Stimulated activated CD8-positive, alpha-beta memory T cell treated with anti-CD3 and anti-CD28 coated beads, Interleukin-7, amount 100 ng/mL, for 4 hours (primary cell): ENCODE results near the gene CEND1.

Experiments used
- DNase-seq, 2 donors: peaks; one replicate each; pipeline ENCODE4 v3.0.0-alpha.2; 2020; ENCODE audit warnings: low read depth in 2 of 2

The CEND1 gene

DNA sequence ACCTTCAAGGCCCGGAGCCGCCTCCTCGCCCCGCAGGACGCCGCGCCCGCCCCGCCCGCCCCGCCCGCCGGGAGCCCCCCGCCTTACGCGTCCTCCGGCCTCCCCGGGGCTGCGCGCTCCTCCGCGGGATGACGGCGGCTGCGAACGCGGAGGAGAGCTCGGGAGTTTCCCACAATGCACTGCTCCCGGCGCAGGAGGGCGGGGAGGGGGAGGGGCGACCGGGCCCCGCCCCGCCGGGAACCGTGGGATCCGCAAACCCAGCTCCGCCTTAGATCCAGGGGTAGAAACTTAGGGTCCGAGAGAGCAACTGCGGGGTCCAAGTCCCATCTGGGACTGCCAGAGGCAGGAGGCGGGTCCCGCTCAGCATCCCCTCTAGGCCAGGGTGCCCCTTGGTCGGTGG is at the start of gene CEND1:
Gene CEND1, minus strand, starts transcription at position 148 of the 400 bp plus-strand sequence. CDS start 1,514 bp downstream, outside the sequence.
- DNase-seq = no peak

DNA sequence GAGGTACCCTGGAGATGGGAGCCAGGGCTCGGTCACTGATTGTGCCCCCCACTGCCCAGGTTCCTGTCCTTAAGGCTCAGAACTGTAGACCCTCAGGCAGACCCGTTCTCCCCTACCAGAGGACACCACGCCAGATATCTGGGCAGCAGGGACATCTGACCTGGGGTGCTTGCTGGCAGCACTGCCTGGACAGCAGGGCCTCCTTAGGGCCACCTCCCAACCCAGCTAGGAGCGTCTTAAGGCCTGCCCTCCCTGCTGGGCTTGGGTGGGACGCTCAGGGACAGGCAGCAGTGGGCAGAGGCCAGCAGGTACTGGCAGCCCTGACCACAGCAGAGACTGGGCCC is 49.4 kb upstream of the CEND1 start:
- DNase-seq = no peak

DNA sequence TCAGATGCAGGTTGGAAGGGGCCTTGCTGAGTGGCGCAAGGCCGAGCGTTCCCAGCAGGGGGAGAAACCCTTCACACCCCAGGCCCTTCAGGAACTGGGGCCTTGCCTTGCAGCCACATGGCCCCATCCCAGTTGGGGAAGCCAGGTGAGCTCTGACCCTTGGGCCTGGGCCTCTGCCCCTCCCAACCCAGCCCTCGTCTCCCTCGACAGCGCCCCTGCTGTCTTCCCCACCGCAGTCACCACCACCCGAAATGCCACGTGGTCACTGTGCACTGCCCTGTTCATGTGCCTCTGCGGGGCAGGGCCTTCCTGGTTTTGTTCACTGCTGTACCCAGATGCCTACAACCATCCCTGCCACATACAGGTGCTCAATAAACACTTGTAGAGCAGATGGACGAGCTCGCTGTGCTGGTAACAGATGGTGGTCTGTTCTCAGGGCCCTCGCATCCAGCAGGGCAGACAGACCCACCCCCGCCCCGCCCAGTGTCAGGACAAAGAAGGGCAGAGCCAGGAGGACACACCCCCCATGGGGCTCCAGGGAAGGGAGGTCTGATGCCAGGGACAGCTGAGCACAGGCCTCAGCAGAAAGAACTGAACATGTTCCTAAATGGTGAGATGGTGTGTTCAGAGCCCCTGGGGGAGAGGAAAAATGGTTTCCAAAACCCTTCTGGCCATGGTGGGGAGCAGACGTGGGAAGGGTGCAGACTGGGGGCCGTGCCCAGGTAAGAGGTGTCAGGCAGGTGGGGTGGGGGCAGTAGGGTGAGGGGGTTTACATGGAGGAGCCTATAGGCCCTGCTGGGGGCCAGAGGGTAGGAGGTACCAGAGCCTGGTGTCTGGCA is 48.8 kb upstream of the CEND1 start:
- no peak for DNase-seq

DNA sequence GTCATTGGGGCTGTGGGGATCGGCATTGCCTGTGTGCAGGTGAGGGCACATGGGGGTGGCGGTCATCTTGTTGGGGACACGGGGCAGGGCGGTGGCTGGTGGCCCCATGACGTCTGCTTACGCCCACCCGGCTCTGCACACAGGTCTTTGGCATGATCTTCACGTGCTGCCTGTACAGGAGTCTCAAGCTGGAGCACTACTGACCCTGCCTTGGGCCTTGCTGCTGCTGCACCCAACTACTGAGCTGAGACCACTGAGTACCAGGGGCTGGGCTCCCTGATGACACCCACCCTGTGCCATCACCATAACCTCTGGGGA is 48.1 kb upstream of the CEND1 start:
- no peak for DNase-seq

DNA sequence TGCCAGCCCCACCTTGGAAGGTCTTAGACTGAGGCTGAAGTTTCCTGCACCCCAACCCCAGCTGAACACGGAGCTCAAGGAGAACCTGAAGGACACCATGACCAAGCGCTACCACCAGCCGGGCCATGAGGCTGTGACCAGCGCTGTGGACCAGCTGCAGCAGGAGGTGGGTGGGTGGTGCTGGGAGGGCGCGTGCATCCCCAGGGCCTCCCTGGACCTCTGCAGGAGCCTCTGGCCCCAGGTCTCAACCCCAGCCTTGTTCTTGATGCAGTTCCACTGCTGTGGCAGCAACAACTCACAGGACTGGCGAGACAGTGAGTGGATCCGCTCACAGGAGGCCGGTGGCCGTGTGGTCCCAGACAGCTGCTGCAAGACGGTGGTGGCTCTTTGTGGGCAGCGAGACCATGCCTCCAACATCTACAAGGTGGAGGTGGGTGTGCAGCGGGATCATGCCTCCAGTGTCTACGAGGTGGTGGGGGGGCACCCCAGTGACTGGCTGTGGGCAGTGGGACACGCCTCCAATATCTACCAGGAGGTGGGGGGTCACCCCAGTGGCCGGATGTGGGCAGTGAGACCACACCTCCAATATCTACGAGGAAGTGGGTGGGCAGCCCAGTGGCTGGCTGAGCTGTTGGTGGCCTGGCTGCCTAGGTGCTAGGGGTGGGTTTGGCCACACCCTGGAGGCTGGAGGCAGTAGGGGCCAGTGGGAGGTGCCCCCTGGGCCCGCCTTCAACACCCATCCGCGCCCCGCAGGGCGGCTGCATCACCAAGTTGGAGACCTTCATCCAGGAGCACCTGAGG is 47.5 kb upstream of the CEND1 start:
- DNase-seq = no peak

DNA sequence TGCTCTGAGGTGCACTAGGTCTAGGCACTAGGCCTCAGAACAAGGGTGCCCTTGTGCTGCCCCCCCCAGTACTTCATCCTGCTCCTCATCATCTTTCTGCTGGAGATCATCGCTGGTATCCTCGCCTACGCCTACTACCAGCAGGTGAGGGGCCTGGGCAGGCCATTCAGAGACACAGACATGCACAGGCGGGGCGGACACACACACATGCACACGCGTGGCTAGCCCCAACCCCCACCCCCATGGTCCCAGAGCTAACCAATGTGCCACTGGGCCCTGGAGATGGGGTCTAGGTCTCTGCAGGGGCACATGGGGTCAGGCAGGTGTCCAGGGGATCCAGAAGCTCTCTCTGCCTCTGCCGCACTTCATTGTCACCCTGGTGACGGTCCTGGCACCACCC is 46.8 kb upstream of the CEND1 start:
- no peak for DNase-seq

DNA sequence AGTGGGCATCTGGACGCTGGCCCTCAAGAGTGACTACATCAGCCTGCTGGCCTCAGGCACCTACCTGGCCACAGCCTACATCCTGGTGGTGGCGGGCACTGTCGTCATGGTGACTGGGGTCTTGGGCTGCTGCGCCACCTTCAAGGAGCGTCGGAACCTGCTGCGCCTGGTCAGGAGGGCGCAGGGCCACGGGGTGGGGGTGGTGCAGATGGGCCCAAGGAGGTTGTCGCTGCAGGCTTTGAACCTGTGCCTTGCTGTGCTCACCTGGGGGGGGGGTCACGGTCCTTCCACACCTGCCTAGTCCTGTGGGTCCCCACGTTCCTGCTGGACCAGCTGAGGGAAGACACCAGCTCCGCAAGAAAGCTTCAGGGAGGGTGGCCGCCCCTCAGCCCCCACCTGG is 46.4 kb upstream of the CEND1 start:
- DNase-seq = no peak

DNA sequence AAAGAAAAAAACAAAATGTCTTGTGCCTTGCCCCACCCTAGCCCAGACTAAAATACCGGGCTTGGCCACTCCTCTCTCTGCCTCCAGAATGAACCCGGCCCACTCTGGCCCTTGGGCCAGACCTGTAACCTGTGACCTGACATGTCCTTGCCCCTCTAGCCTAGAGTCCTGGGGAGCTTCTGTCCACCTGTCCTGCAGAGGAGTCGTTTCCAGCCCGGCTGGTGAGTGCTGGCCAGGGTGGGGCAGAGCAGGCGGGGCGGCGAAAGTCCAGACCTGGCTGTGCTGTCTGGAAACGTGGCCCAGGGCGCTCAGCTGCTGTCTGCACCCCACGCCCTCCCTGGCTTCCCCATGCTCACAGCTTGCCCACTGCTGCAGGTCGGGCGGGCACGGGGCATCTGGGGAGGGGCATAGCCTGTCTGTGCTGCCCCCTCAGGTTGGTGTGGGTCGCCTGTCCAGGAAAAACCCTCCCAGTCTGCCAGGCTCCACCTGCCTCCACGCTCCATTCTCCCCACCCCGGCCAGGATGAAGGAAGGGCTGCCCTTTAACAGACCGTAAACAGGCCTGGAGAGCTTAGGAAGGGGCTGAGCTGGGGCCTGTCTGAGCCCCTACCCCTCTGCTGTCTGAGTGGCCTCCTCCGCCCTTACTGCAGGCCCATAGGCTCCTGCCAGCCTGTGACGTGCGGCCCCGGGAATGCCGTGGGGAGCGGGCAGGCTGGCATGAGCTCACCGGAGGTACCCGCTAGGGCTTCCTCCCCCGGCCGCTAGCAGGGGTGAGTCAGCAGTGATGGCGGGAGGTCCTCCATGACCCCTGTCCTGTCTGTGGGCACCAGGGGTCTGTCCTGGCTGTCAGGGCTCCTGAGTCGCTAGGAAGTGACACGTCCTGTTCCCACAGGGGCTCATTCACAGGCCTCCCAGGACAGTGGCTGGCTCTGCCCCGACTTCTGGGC is 44.8 kb upstream of the CEND1 start:
- DNase-seq = no peak

DNA sequence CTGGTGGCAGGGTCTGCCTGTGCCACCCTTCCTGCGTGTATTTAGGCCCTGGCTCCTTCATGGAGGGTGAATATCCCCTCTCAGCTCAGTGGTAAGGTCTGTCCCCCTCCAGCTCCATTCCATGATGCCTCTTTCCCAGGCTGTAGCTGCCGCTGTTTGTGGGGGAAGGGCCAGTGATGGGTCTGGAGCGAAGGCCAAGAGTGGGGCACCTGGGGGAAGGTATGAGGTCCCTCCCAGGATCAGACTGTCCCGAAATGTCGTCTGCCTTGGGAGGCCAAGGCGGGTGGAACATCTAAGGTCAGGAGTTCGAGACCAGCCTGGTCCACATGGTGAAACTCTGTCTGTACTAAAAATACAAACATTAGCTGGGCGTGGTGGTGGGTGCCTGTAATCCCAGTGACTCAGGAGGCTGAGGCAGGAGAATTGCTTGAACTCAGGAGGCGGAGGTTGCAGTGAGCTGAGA is 44.0 kb upstream of the CEND1 start:
- no peak for DNase-seq

DNA sequence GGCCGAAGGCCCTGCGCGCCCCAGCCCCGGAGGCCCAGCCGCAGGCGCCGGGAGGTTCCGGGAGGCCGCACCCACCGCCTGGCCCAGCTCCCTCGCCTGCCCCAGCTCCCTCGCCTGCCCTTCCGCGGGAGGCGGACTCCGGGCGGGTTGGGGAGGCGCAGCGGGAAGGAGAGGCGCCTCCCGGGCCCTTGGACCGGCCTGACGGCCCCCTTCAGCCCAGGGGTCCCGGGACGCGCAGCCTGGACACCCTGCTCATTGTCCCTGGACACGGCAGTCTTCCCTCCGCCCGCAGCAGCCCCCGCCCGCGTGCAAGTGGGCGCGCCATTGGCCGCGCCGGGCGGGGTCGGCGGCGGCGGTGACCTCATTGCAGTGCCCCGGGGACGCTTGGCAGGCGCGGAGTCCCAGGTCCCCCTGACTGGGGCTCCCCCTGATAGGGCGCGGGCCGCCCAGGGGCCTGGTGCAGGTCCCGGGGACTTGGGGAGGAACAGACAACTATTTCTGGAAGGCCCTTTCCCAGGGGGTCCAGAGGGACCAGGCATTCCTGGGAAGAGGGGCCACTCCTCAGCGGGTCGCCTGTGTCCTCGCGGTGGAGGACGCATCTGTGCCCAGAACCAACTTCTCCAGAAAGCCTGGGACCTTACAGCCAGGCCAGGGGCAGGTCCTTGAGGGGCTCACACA is 43.4 kb upstream of the CEND1 start:
- no peak for DNase-seq

DNA sequence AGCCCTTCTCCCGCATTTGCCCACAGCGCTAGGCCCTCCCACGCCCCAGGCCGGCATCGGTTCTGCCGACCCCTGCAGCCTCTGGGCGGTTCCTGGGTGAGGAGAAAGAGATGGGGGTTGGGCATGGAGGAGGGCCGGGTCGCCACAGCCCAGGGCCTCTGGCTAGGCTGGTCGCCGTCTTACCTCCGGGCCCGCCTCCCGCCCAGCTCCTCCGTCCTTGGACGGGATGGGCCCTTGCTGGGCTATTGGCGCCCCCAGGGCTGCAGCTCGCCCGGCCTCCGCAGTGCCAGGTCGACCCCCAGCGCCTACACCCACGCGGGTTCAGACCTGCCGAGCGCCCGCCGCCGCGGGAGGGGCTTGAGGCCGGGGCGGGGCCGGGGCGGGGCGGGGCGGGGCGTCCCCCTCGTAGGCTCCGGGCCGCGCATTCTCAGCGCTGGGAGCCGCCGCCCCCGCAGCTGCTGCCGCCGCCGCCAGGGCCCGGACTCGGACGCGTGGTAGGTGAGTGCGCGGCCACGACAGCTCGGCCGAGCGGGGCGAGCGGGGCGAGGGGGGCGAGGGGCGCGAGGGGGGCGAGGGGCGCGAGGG is 42.7 kb upstream of the CEND1 start, which contains the start of gene CD151:
Gene CD151, plus strand, starts transcription at position 424 of the 585 bp plus-strand sequence. CDS start 3,118 bp downstream, outside the sequence.
- peak in 1 of 2 donors; percentile 50 for DNase-seq

DNA sequence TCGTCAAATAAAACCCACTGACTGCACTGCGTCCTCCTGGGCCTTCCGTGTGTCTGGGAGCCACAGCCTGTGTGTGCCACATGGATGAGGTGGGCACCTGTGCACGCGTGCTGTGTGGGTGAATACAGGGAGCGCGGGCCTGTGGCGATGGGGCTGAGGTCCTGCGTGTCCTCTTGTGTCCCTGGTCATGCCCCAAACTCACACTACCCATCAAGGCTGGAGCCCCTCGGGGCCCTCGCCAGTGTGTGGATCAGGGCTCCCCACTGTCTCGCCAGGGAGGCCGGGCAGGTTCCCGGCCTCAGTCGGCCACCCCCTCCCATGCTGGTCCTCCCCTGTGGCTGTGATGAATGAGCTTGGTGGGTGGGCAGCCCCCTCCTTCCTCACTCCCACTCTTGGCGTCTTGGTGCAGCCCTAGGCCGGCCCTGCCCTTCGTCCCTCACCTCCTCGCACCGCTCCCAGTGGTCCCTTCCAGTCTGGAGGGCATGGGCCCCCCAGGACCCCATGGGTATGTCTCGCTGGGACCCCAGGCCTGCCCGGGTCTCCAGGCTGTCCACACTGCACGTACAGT is 42.2 kb upstream of the CEND1 start:
- no peak for DNase-seq

DNA sequence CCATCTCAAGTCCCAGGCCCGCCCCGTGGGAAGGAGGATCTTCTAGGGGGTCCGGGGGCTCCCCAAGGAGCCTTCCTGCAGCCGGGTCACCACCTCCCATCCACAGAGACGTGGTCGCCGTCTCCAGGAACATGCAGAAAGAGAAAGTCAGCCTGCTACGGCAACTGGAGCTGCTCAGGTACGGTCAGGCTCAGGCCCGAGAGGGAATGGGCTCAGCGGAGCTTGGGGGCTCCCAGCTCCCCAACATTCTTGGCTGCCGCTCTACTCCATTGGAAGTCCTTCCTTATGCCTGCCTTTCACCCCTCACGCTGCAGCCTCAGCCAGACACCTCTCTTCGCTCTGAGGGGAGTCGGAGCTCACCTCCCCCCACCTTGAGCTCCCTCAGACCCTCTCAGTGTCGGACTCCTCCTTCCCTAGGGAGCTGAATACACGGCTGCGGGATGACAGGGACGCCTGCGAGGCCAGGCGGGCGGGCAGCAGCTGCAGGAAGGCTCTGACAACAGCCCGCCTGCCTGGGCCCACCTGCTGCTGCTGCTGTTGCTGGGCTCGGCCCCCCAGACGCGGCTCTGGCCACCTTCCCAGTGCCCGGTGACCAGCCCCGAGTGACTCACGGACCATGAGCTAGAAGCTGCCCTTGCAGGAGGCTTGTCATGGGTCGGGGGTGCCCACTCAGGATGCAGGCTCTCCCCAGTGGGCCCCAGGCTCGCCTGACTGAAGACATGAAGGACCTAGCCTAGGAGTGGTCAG is 41.4 kb upstream of the CEND1 start:
- no peak for DNase-seq

DNA sequence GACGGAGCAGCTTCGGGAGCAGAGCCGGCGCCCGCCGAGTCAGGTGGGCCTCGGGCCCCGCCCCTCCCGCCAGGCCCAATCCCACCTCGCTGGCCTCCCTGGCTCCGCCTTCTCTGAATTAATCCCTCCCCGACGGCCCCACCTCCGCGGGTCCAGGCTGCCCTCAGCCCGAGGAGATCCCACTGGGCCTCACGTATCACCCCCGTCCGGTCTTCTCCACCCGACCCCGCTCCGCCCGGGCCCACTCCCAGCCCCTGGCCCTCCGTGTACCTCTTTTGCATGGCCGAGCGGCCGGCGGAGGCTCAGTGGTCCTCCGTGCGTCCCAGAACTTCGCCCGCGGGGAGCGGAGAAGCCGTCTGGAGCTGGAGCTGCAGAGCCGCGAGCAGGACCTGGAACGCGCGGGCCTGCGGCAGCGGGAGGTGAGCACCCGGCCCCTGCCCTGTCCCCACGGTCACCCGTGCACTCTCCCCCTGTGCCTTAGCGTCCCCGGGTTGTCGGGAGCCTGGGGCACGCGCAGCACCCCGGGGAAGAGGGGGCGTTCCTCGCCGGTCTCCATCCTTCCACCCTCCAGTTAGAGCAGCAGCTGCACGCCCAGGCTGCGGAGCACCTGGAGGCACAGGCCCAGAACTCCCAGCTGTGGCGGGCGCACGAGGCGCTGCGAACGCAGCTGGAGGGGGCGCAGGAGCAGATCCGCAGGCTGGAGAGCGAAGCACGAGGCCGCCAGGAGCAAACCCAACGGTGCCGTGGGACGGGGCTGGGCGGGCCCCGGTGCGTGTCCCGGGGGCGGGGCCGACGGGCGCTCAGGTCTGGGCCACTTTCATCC is 40.6 kb upstream of the CEND1 start:
- DNase-seq = peak; percentile 30 to 63

DNA sequence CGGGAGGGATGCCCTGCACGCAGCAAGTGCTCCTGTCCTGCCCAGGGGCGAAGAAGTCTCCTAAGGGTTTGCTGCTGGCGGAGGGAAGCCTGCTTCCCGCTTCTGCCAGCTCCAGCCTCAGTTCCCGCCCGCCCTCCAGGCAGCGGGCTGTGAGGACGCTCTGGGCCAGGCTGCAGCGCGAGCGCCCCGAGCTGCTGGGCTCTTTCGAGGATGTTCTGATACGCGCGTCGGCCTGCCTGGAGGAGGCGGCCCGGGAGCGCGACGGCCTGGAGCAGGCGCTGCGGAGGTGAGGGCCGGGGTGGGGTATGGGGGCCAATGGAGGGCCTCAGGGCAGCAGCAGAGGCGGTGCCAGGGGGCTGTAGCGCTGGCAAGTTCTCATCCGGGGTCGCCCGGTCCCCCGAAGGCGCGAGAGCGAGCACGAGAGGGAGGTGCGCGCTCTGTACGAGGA is 40.0 kb upstream of the CEND1 start:
- DNase-seq = no peak

DNA sequence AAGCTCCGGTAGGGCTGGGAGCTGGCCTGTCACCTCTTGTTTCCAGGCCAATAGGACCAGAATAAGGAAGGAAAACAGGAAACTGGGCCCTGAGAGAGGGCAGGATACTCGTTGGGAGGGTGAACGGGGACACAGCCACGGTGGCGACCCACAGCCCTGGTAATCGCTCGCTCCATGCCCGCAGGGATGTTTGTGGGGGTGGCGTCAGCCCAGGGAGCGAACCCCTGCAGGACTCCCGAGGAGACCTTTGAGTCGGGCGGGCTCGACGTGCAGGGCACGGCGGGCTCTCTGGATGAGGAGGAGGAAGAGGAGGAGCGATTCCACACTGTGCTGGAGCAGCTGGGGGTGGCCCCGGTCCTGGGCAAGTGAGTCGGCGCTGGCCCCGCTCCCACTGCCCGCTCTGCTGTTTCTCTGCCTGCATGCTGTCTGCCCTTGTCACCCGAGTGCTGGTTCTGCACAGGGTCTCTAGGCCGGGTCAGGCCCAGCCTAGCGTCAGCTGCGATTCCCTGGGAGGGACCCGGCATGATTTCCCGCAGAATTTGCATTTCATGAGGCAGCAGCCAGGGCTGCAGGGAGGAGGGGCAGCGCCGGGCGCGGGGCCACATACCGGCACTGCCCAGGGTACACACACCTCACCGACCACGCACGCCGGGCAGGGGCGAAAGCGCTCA is 39.4 kb upstream of the CEND1 start:
- DNase-seq = no peak

DNA sequence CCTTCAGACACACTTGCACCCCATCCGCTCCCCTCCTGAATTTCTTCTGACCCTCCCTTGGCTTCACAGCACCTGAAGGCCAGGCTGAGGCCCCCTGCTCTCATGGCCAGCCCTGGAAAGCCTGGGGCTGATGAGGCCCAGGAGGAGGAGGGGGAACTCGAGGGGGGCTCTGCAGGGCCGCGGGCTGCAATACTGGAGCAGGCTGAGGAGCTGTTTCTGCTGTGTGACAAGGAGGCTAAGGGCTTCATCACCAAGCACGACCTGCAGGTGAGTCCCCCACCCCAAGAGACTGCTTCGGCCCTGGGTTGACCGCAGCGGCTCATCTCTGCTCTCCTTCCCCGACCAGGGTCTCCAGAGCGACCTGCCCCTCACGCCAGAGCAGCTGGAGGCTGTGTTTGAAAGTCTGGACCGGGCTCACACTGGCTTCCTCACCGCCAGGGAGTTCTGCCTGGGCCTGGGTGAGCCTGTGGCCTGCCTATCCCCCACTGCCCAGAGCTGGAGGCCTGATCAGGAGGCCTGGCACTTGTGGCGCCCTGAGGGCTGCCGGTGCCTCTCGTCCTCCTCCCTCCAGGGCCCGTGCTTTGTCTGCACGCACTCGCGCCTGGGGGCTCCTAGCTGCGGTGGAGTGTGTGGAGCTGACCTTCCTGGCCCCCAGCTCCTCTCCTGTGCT is 38.8 kb upstream of the CEND1 start:
- DNase-seq = no peak

DNA sequence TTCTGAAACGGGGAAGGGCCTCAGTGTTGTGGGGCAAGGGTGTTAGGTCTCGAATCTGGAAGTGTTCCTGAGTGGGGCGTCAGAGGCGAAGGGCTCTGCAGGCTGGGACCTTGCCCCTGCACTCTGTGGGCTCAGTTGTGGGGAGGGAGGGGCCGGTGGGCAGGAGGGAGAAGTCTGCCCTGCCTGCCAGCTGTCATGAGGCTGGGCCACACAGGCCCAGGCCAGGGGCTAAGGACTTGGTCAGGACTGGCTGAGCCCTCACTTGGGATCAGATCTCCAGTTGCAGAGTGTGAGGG is 38.0 kb upstream of the CEND1 start, which contains the start of gene CRACR2B:
Gene CRACR2B, plus strand, starts transcription at position 23 of the 296 bp plus-strand sequence. CDS start 689 bp downstream, outside the sequence.
- DNase-seq = no peak
